ENCODE measurements around the gene PDIA4.

- TF ChIP-seq POLR2A (IDR thresholded peaks at IDR 0.05; ENCODE audit: low read length): no peak
- TF ChIP-seq GATA1 (IDR thresholded peaks at IDR 0.05; ENCODE audit: low read depth, low read length): no peak
Observed at GRCh38 chr7:148975896-148976295, 52.4 kb downstream of the PDIA4 start.

Measured in erythroblast (primary cell).